Measurements from ENCODE around the gene ACYP2.

DNA sequence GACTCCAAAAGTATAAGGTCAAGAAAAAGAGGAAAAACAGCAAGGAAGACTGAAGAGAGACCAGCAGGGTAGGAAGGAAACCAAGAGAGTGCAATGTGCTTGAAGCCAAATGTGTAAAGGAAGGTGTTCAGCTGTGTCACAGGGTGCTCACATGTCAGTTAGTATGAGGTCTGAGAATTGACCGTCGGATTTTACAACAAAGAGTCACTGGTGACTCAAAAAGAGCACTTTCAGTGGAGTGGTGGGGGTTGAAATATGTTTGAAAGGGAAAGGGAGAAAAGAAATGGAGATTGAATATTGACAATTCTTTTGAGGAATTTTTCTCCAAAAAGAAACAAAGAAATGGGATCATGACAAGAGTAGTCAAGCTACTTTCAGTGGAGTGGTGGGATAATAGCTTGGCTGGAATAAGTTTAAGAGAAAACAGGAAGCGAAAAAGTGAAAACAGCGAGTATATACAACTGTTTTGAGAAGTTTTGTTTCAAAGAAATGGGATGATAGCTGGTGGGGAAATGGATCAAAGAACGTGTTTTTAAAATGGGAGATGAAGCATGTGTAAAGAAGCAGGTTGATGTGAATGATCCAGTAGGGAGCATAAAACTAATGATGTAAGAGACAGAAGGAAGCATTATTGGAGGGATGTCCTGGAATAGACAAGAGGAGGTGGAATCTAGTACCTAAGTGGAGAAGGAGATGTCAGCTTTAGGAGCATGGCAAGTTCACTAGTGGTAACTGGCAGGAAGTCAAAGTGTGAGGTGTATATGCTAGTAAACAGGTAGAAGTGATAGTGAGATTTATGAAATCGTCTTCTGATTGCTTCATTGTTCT, 144.2 kb downstream of the ACYP2 start:
- TF ChIP-seq, protein P1, sequence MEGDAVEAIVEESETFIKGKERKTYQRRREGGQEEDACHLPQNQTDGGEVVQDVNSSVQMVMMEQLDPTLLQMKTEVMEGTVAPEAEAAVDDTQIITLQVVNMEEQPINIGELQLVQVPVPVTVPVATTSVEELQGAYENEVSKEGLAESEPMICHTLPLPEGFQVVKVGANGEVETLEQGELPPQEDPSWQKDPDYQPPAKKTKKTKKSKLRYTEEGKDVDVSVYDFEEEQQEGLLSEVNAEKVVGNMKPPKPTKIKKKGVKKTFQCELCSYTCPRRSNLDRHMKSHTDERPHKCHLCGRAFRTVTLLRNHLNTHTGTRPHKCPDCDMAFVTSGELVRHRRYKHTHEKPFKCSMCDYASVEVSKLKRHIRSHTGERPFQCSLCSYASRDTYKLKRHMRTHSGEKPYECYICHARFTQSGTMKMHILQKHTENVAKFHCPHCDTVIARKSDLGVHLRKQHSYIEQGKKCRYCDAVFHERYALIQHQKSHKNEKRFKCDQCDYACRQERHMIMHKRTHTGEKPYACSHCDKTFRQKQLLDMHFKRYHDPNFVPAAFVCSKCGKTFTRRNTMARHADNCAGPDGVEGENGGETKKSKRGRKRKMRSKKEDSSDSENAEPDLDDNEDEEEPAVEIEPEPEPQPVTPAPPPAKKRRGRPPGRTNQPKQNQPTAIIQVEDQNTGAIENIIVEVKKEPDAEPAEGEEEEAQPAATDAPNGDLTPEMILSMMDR (IDR thresholded peaks at IDR 0.05; ENCODE audit: insufficient read depth, low read length, poor library complexity, severe bottlenecking): no peak
- TF ChIP-seq EZH2phosphoT487 (conservative IDR thresholded peaks at IDR 0.05; ENCODE audit: low read length): no peak
